KMS-11 (cell line): ENCODE results near the gene BBIP1.

ENCODE experiments used
- H2AFZ ChIP-seq: fragments of 200-600 bp; sonication (generic); 2 replicates; pipeline ENCODE4 v1.6.1; 2016; ENCODE audit warnings: antibody characterized with exemption, mixed run types, low read depth
- H3K27ac ChIP-seq: fragments of 200-600 bp; sonication (generic); 2 replicates; pipeline ENCODE4 v1.6.1; 2016; ENCODE audit warnings: mild to moderate bottlenecking, mixed run types
- H3K27me3 ChIP-seq: fragments of 200-600 bp; sonication (generic); 2 replicates; pipeline ENCODE4 v1.6.1; 2017; ENCODE audit warnings: mild to moderate bottlenecking, low read depth, mixed run types, moderate library complexity; ENCODE audit not compliant: insufficient read depth
- H3K36me3 ChIP-seq: fragments of 200-600 bp; sonication (generic); 2 replicates; pipeline ENCODE4 v1.6.1; 2017; ENCODE audit warnings: mild to moderate bottlenecking, mixed run types; ENCODE audit not compliant: insufficient read depth
- H3K4me1 ChIP-seq: fragments of 200-600 bp; sonication (generic); 2 replicates; pipeline ENCODE4 v1.6.1; 2016; ENCODE audit warnings: mild to moderate bottlenecking, low read depth, mixed run types; ENCODE audit not compliant: poor library complexity, severe bottlenecking
- H3K4me2 ChIP-seq: fragments of 200-600 bp; sonication (generic); 2 replicates; pipeline ENCODE4 v1.7.0; 2016; ENCODE audit warnings: mild to moderate bottlenecking, mixed run types
- H3K4me3 ChIP-seq: fragments of 200-600 bp; sonication (generic); IDR thresholded peaks from 2 replicates; pipeline ENCODE4 v1.6.1; 2017; ENCODE audit warnings: low read depth, low read length, mixed read lengths; ENCODE audit not compliant: insufficient read depth
- H3K79me2 ChIP-seq: fragments of 200-600 bp; sonication (generic); 2 replicates; pipeline ENCODE4 v1.6.1; 2016; ENCODE audit warnings: low read depth, mixed run types; ENCODE audit not compliant: insufficient read depth
- H3K9ac ChIP-seq: fragments of 200-600 bp; sonication (generic); 2 replicates; pipeline ENCODE4 v1.6.1; 2016; ENCODE audit warnings: mild to moderate bottlenecking, mixed run types
- H4K20me1 ChIP-seq: fragments of 200-600 bp; sonication (generic); 2 replicates; pipeline ENCODE4 v1.6.1; 2016; ENCODE audit warnings: mild to moderate bottlenecking, mixed run types; ENCODE audit not compliant: insufficient read depth
- CTCF ChIP-seq: fragments of 200-600 bp; sonication (generic); conservative IDR thresholded peaks from 2 replicates; pipeline ENCODE4 v1.6.1; 2017; ENCODE audit warnings: low read depth, mild to moderate bottlenecking, antibody characterized with exemption, low read length, moderate library complexity, mixed read lengths

Gene BBIP1

GRCh38 chr10:110965216-110965615, 46.2 kb upstream of the BBIP1 start:
- H2AFZ ChIP-seq = no peak overlapping the region
- peaks cover 23% of the 10 kb centered on the region for H3K4me1 ChIP-seq
- peaks cover 54% of the 10 kb centered on the region; the same call in 1 of the 2 replicates for H3K79me2 ChIP-seq
- H3K27ac ChIP-seq = no peak overlapping the region
- no peak for TF ChIP-seq CTCF
- peaks cover 38% of the 10 kb centered on the region for H4K20me1 ChIP-seq
- H3K4me3 ChIP-seq = no peak overlapping the region
- no peak overlapping the region for H3K4me2 ChIP-seq
- no peaks in the 10 kb centered on the region for H3K27me3 ChIP-seq
- H3K36me3 ChIP-seq = no peaks in the 10 kb centered on the region
- no peak overlapping the region for H3K9ac ChIP-seq

DNA sequence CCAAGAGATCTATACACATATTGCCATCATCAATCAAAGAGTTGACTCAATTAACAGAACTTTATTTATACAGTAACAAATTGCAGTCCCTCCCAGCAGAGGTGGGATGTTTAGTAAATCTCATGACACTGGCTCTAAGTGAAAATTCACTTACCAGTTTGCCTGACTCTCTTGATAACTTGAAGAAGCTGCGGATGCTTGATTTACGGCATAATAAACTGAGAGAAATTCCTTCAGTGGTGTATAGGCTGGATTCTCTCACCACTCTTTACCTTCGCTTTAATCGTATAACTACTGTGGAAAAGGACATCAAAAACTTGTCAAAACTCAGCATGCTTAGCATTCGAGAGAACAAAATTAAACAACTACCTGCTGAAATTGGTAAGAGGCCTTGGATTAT, 45.7 kb upstream of the BBIP1 start:
- Histone ChIP-seq H3K27ac (no peak overlapping the region), H3K4me1 (peaks cover 23% of the 10 kb centered on the region), H3K79me2 (peaks cover 54% of the 10 kb centered on the region; the same call in 1 of the 2 replicates), H4K20me1 (peaks cover 38% of the 10 kb centered on the region), H3K9ac (no peak overlapping the region), H3K4me2 (no peak overlapping the region), H3K36me3 (no peaks in the 10 kb centered on the region), H3K27me3 (no peaks in the 10 kb centered on the region), H2AFZ (no peak overlapping the region), H3K4me3 (no peak overlapping the region)
- TF ChIP-seq CTCF = no peak

DNA sequence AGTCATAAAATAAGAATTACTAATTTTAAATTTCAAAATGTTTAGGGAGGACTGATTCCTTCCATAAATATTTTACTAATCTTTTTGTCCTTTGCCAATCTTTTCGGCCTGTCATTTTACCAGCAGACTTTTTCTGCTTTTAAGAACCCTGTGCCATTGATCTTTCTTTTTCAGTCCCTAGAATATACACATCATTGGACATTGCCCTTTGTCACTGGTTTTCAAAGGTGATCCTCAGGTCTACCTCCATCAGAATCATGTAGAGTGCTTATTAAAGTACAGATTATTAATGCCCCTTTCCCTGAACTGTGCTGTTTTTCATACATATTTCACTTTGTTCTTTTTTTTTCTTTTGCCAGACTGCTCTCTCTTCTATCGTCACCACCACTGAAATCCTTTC, 44.2 kb upstream of the BBIP1 start:
- Histone ChIP-seq H2AFZ (no peak overlapping the region), H3K36me3 (no peaks in the 10 kb centered on the region), H4K20me1 (peaks cover 30% of the 10 kb centered on the region; the same call in 1 of the 2 replicates), H3K27me3 (no peaks in the 10 kb centered on the region), H3K27ac (no peak overlapping the region), H3K79me2 (peaks cover 56% of the 10 kb centered on the region; the same call in 1 of the 2 replicates), H3K4me1 (peaks cover 23% of the 10 kb centered on the region), H3K4me2 (no peak overlapping the region), H3K9ac (no peak overlapping the region), H3K4me3 (no peak overlapping the region)
- TF ChIP-seq CTCF = no peak

DNA sequence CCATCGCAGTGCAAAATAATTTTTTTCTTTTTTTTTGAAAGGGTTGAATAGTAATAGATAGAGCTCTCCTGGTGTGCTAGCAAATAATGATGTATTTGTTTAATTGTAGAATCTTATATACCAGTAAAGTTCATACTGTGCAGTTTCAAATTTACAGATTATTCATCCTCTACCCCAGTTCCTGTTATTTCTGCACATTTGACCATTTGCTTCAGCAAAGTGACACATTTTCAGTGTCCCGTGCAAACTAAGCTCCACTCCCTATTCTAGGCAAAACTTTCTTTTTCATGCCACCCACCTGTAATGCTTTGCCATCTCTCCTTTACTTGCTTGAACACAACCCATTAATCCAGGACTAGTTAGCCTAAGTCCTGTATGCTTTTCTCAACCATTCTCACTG, 43.5 kb upstream of the BBIP1 start:
- Histone ChIP-seq H3K4me2 (no peak overlapping the region), H3K36me3 (no peaks in the 10 kb centered on the region), H3K79me2 (peaks cover 59% of the 10 kb centered on the region; the same call in 1 of the 2 replicates), H3K4me1 (peaks cover 21% of the 10 kb centered on the region), H3K27ac (no peak overlapping the region), H3K27me3 (no peaks in the 10 kb centered on the region), H3K9ac (no peak overlapping the region), H3K4me3 (no peak overlapping the region), H2AFZ (no peak overlapping the region), H4K20me1 (peaks cover 30% of the 10 kb centered on the region; the same call in 1 of the 2 replicates)
- no peak for TF ChIP-seq CTCF

GRCh38 chr10:110960333-110960712, 41.3 kb upstream of the BBIP1 start:
- no peak for TF ChIP-seq CTCF
- H3K79me2 ChIP-seq = peaks cover 77% of the 10 kb centered on the region

More at GRCh38 chr10:110960333-110960712, 41.3 kb upstream of the BBIP1 start:
- H2AFZ ChIP-seq = no peak overlapping the region
- H3K4me1 ChIP-seq = peaks cover 11% of the 10 kb centered on the region
- no peak overlapping the region for H3K4me3 ChIP-seq
- H3K9ac ChIP-seq = no peak overlapping the region
- H4K20me1 ChIP-seq = peaks cover 23% of the 10 kb centered on the region; the same call in 1 of the 2 replicates
- H3K36me3 ChIP-seq = no peaks in the 10 kb centered on the region
- no peaks in the 10 kb centered on the region for H3K27me3 ChIP-seq
- no peak overlapping the region for H3K4me2 ChIP-seq
- no peak overlapping the region for H3K27ac ChIP-seq
